Activated CD8-positive, alpha-beta T cell treated with anti-CD3 and anti-CD28 coated beads for 36 hours (primary cell): ENCODE measurements around the gene PTPRN2. TPM values are rescaled to one million over a fixed set of nuclear protein-coding genes. Genes with fewer than 3 reads are reported as not detected.

ENCODE experiments used
- ATAC-seq: fragments of 200-7000 bp; cut with Tn5 transposase; one replicate; pipeline ENCODE4 v1.10.0; 2021; ENCODE audit warnings: mild to moderate bottlenecking, moderate library complexity
- CTCF ChIA-PET: fragments of 350-600 bp; sonication (Branson Sonifier 250); formaldehyde crosslinking; loops from one replicate; lab custom pipeline; 2021; ENCODE audit warnings: antibody characterized with exemption; lab: Charles Lee
- POLR2A ChIA-PET: fragments of 350-600 bp; sonication (Branson Sonifier 250); formaldehyde crosslinking; loops from one replicate; lab custom pipeline; 2021; ENCODE audit warnings: antibody characterized with exemption; lab: Charles Lee
- DNase-seq: peaks from one replicate; pipeline ENCODE4 v3.0.0-alpha.2; 2020
- H3K27ac Mint-ChIP-seq: one replicate; pipeline ENCODE4 v1.8.0; 2021; ENCODE audit warnings: mild to moderate bottlenecking, mixed read lengths
- H3K27me3 Mint-ChIP-seq: one replicate; pipeline ENCODE4 v1.8.0; 2021; ENCODE audit warnings: mixed read lengths
- H3K36me3 Mint-ChIP-seq: one replicate; pipeline ENCODE4 v1.8.0; 2021; ENCODE audit warnings: low read depth, mixed read lengths
- H3K4me1 Mint-ChIP-seq: one replicate; pipeline ENCODE4 v1.8.0; 2021; ENCODE audit warnings: low read depth, mixed read lengths
- H3K4me3 Mint-ChIP-seq: one replicate; pipeline ENCODE4 v1.8.0; 2021; ENCODE audit warnings: mild to moderate bottlenecking, moderate library complexity, mixed read lengths
- H3K9me3 Mint-ChIP-seq: one replicate; pipeline ENCODE4 v1.8.0; 2021; ENCODE audit warnings: mixed read lengths
- intact Hi-C: fragments of 100-400 bp; cut with micrococcal nuclease; formaldehyde crosslinking; loops from one replicate; pipeline ENCODE4 v1.10.0; 2022
- total RNA-seq, 2 experiments: library from RNA; stranded (reverse); gene quantifications; one replicate each; pipeline ENCODE4 v1.2.3, GENCODE V29; 2021
- TF ChIP-seq, protein P1 (sequence below): fragments of 200-600 bp; IDR thresholded peaks from one replicate; pipeline ENCODE4 v1.8.0; 2022; ENCODE audit warnings: antibody characterized with exemption, mild to moderate bottlenecking

The PTPRN2 gene
- total RNA-seq, 2 experiments from 2014 or later: 0.49 to 0.65 TPM

DNA sequence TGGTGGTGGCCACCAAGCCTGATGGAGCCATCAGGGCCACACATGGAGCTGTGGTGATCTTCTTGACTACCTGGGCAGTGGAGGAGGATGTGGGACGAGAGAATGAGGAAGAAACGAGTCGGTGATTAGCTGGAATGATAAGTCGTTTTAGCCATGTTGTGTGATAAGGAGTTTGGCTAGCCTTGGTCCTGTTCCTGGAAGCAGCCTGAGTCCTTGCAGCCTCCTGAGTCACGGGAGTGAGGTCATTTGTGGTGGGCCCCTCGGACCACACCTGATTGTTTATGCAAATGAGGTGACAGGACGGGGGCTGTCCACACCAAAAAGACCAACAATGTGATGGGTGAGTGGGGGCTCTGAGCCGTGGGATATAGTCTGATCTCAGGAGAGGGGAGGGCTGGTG is 554.4 kb downstream of the PTPRN2 start:
- H3K4me3 Mint-ChIP-seq: no peak overlapping the region
- ChIA-PET POLR2A (no interaction called here), CTCF (no interaction called here)
- H3K9me3 Mint-ChIP-seq: peaks cover 8% of the 10 kb centered on the region
- H3K4me1 Mint-ChIP-seq: no peaks in the 10 kb centered on the region
- intact Hi-C loops: no loop called here
- no peak for DNase-seq
- no peak for ATAC-seq
- no peak overlapping the region for H3K27ac Mint-ChIP-seq
- peaks cover 1% of the 10 kb centered on the region for H3K36me3 Mint-ChIP-seq
- TF ChIP-seq, protein P1, sequence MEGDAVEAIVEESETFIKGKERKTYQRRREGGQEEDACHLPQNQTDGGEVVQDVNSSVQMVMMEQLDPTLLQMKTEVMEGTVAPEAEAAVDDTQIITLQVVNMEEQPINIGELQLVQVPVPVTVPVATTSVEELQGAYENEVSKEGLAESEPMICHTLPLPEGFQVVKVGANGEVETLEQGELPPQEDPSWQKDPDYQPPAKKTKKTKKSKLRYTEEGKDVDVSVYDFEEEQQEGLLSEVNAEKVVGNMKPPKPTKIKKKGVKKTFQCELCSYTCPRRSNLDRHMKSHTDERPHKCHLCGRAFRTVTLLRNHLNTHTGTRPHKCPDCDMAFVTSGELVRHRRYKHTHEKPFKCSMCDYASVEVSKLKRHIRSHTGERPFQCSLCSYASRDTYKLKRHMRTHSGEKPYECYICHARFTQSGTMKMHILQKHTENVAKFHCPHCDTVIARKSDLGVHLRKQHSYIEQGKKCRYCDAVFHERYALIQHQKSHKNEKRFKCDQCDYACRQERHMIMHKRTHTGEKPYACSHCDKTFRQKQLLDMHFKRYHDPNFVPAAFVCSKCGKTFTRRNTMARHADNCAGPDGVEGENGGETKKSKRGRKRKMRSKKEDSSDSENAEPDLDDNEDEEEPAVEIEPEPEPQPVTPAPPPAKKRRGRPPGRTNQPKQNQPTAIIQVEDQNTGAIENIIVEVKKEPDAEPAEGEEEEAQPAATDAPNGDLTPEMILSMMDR: no peak
- peaks cover 1% of the 10 kb centered on the region for H3K27me3 Mint-ChIP-seq

GRCh38 chr7:158032561-158033115 is 555.0 kb downstream of the PTPRN2 start:
- H3K27me3 Mint-ChIP-seq: peaks cover 1% of the 10 kb centered on the region
- H3K9me3 Mint-ChIP-seq: peaks cover 7% of the 10 kb centered on the region
- H3K4me1 Mint-ChIP-seq: no peaks in the 10 kb centered on the region
- DNase-seq: no peak
- H3K4me3 Mint-ChIP-seq: no peak overlapping the region
- ATAC-seq: no peak
- TF ChIP-seq, protein P1: no peak
- H3K27ac Mint-ChIP-seq: no peak overlapping the region
- CTCF ChIA-PET: no interaction called here
- peaks cover 1% of the 10 kb centered on the region for H3K36me3 Mint-ChIP-seq
- intact Hi-C loops: no loop called here
- POLR2A ChIA-PET: no interaction called here

- intact Hi-C loops: no loop called here
- Mint-ChIP-seq H3K9me3 (peaks cover 5% of the 10 kb centered on the region), H3K27ac (no peak overlapping the region), H3K4me3 (no peak overlapping the region), H3K27me3 (peaks cover 1% of the 10 kb centered on the region), H3K4me1 (no peaks in the 10 kb centered on the region), H3K36me3 (peaks cover 1% of the 10 kb centered on the region)
- TF ChIP-seq, protein P1: no peak
- no peak for ATAC-seq
- no peak for DNase-seq
- ChIA-PET POLR2A (no interaction called here), CTCF (no interaction called here)
Measured at GRCh38 chr7:158031867-158032308, 555.7 kb downstream of the PTPRN2 start.

DNA sequence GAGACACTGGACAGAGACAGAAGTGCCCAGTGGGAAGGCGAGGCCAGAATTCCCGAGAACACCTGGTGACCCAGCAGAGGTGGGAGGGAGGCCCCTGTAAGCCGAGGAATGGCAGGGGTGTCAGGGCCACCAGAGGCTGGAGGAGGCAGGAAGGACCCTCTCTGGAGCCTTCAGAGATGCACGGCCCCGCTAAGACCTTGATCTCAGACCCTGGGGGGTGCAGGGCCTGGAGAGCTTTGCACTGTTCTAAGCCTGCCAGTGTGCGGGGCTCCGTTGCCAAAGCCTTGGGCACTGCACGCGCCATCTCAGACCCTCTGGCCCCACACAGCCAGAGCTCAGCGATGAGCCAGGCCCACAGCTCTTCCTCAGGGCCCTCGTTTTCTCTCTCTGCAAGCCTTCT is 557.1 kb downstream of the PTPRN2 start:
- no peak for ATAC-seq
- POLR2A ChIA-PET: no interaction called here
- Mint-ChIP-seq H3K27me3 (peaks cover 1% of the 10 kb centered on the region), H3K9me3 (peaks cover 5% of the 10 kb centered on the region), H3K4me1 (no peaks in the 10 kb centered on the region), H3K27ac (no peak overlapping the region), H3K4me3 (no peak overlapping the region), H3K36me3 (peaks cover 1% of the 10 kb centered on the region)
- CTCF ChIA-PET: no interaction called here
- TF ChIP-seq, protein P1: no peak
- intact Hi-C loops: no loop called here
- no peak for DNase-seq

- ChIA-PET POLR2A (no interaction called here), CTCF (no interaction called here)
- no peak for ATAC-seq
- intact Hi-C loops: no loop called here
- H3K36me3 Mint-ChIP-seq: peaks cover 1% of the 10 kb centered on the region
- no peak for DNase-seq
- no peaks in the 10 kb centered on the region for H3K4me1 Mint-ChIP-seq
- H3K27ac Mint-ChIP-seq: no peak overlapping the region
- H3K27me3 Mint-ChIP-seq: peaks cover 1% of the 10 kb centered on the region
- TF ChIP-seq, protein P1: no peak
- H3K4me3 Mint-ChIP-seq: no peak overlapping the region
- peaks cover 5% of the 10 kb centered on the region for H3K9me3 Mint-ChIP-seq
Measured at GRCh38 chr7:158030071-158030470, 557.6 kb downstream of the PTPRN2 start.
